OCI-LY7 (cell line): Measurements from ENCODE around the gene C1GALT1. TPM values are rescaled to one million over a fixed set of nuclear protein-coding genes. Genes with fewer than 3 reads are reported as not detected.

Source experiments
- BruUV-seq: library from RNA; stranded (reverse); fragments of 400-500 nt; replicated peaks from 2 replicates; lab custom pipeline; 2021; lab: Mats Ljungman, UMichigan
- CTCF ChIA-PET: fragments of 300-600 bp; sonication (Branson Sonifier 250); formaldehyde crosslinking; loops from one replicate; lab custom pipeline; 2022; ENCODE audit warnings: antibody characterized with exemption; ENCODE audit not compliant: unreplicated experiment; lab: Charles Lee
- POLR2A ChIA-PET: fragments of 300-600 bp; sonication (Branson Sonifier 250); formaldehyde crosslinking; loops from one replicate; lab custom pipeline; 2022; ENCODE audit warnings: antibody characterized with exemption; lab: Charles Lee
- DNase-seq: peaks from one replicate; pipeline ENCODE4 v3.0.0-alpha.2; 2015; ENCODE audit warnings: low spot score
- H2AFZ ChIP-seq: fragments of 200-600 bp; sonication (generic), shearing (Covaris generic); 2 replicates; pipeline ENCODE4 v1.6.1; 2014; ENCODE audit warnings: mild to moderate bottlenecking, antibody characterized with exemption, low read length, moderate library complexity
- H3K27ac ChIP-seq: fragments of 200-600 bp; sonication (generic); 2 replicates; pipeline ENCODE4 v1.5.1; 2014; ENCODE audit warnings: mixed run types, low read depth, mild to moderate bottlenecking, moderate library complexity, low read length, inconsistent platforms; ENCODE audit not compliant: poor library complexity, severe bottlenecking
- H3K36me3 ChIP-seq: fragments of 200-600 bp; sonication (generic); 2 replicates; pipeline ENCODE4 v1.6.1; 2014; ENCODE audit warnings: mild to moderate bottlenecking, antibody characterized with exemption, low read length, moderate library complexity, mixed read lengths; ENCODE audit not compliant: insufficient read depth
- H3K4me1 ChIP-seq: fragments of 200-600 bp; sonication (generic); 2 replicates; pipeline ENCODE4 v1.5.1; 2014; ENCODE audit warnings: mild to moderate bottlenecking, low read length; ENCODE audit not compliant: insufficient read depth, poor library complexity, severe bottlenecking
- H3K4me2 ChIP-seq: fragments of 200-600 bp; sonication (generic); 2 replicates; pipeline ENCODE4 v1.6.1; 2014; ENCODE audit warnings: mild to moderate bottlenecking, low read length
- H3K4me3 ChIP-seq: fragments of 200-600 bp; sonication (generic); 2 replicates; pipeline ENCODE4 v1.5.1; 2014; ENCODE audit warnings: mild to moderate bottlenecking, low read depth, low read length; ENCODE audit not compliant: poor library complexity, severe bottlenecking
- H3K79me2 ChIP-seq: fragments of 200-600 bp; sonication (generic); 2 replicates; pipeline ENCODE4 v1.6.1; 2016; ENCODE audit warnings: low read depth, mild to moderate bottlenecking, low read length, moderate library complexity, mixed read lengths; ENCODE audit not compliant: insufficient read depth
- H3K9me2 ChIP-seq: fragments of 200-600 bp; sonication (generic); 2 replicates; pipeline ENCODE4 v1.6.1; 2016; ENCODE audit warnings: mild to moderate bottlenecking, low read length, mixed read lengths; ENCODE audit not compliant: insufficient read depth
- H3K9me3 ChIP-seq: fragments of 200-600 bp; sonication (generic); 2 replicates; pipeline ENCODE4 v1.6.1; 2014; ENCODE audit warnings: mild to moderate bottlenecking, mixed run types, low read length, mixed read lengths
- H4K20me1 ChIP-seq: fragments of 200-600 bp; sonication (generic); 2 replicates; pipeline ENCODE4 v1.6.1; 2014; ENCODE audit warnings: mild to moderate bottlenecking, antibody characterized with exemption, low read length, moderate library complexity, mixed read lengths; ENCODE audit not compliant: insufficient read depth
- EZH2phosphoT487 ChIP-seq: fragments of 200-600 bp; sonication (generic); IDR thresholded peaks from 2 replicates; pipeline ENCODE4 v1.6.1; 2018; ENCODE audit warnings: low read depth, borderline replicate concordance, mild to moderate bottlenecking, mixed run types, antibody characterized with exemption, low read length, moderate library complexity, mixed read lengths
- intact Hi-C: fragments of 100-400 bp; cut with micrococcal nuclease; formaldehyde crosslinking; loops from one replicate; pipeline ENCODE4 v1.10.0; 2022; ENCODE audit not compliant: unreplicated experiment
- total RNA-seq, 2 experiments: library from RNA; depleted of rRNA in 1 of 2; stranded (reverse); fragments of >200 nt in 1 of 2; shearing (Covaris generic) in 1 of 2; gene quantifications; 2 replicates each; pipeline ENCODE4 v1.2.3, GENCODE V29; 2014 to 2022
- TF ChIP-seq, protein P1 (sequence below): fragments of 200-600 bp; sonication (generic); conservative IDR thresholded peaks from 2 replicates; pipeline ENCODE4 v1.5.1; 2014; ENCODE audit warnings: mild to moderate bottlenecking, antibody characterized with exemption, low read length, moderate library complexity, mixed read lengths

The C1GALT1 gene
- total RNA-seq, 2 experiments from 2014 or later: 18.9 to 31.6 TPM

- intact Hi-C loops: no loop called here
- H3K27ac ChIP-seq: no peak overlapping the region
- CTCF ChIA-PET: no interaction called here
Measured at GRCh38 chr7:7228967-7229366, 46.6 kb downstream of the C1GALT1 start.

DNA sequence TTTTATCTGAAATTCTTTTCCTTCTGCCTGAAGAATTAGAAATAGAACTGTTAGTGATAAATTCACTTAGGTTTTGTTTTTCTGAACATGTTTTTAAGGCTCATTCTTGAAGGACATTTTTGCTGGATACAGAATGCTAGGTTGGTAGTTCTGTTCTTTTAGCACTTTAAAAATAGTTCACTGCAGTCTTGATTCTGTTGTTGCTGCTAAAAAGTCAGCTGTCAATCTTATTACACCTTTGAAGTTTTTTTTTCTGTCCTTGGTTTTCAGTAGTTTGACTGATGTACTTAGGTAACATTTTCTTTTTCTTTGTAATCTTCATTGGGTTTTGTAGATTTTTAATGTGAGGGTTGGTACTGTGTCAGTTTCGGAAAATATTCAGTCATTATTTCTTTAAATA lies 48.7 kb downstream of the C1GALT1 start:
- no peak for DNase-seq
- BruUV-seq: no TSS peak
- intact Hi-C loops: no loop called here
- Histone ChIP-seq H3K9me3 (peaks cover 19% of the 10 kb centered on the region; the same call in 1 of the 2 replicates), H3K4me3 (no peak overlapping the region), H2AFZ (no peak overlapping the region), H4K20me1 (no peaks in the 10 kb centered on the region), H3K9me2 (no peaks in the 10 kb centered on the region), H3K79me2 (peaks cover 3% of the 10 kb centered on the region; the same call in 1 of the 2 replicates), H3K4me1 (no peaks in the 10 kb centered on the region), H3K4me2 (no peak overlapping the region), H3K27ac (no peak overlapping the region), H3K36me3 (peaks cover 19% of the 10 kb centered on the region)
- ChIA-PET POLR2A (interaction anchor here (0.7 to 1.1 kb wide), 4 partner anchors 12 to 429 kb away, joined by 3 to 4 read pairs (median 3); no protein-coding TSS in a partner anchor), CTCF (no interaction called here)
- TF ChIP-seq, protein P1, sequence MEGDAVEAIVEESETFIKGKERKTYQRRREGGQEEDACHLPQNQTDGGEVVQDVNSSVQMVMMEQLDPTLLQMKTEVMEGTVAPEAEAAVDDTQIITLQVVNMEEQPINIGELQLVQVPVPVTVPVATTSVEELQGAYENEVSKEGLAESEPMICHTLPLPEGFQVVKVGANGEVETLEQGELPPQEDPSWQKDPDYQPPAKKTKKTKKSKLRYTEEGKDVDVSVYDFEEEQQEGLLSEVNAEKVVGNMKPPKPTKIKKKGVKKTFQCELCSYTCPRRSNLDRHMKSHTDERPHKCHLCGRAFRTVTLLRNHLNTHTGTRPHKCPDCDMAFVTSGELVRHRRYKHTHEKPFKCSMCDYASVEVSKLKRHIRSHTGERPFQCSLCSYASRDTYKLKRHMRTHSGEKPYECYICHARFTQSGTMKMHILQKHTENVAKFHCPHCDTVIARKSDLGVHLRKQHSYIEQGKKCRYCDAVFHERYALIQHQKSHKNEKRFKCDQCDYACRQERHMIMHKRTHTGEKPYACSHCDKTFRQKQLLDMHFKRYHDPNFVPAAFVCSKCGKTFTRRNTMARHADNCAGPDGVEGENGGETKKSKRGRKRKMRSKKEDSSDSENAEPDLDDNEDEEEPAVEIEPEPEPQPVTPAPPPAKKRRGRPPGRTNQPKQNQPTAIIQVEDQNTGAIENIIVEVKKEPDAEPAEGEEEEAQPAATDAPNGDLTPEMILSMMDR: no peak
- TF ChIP-seq EZH2phosphoT487: no peak

More at GRCh38 chr7:7228967-7229366, 46.6 kb downstream of the C1GALT1 start:
- H3K36me3 ChIP-seq: peaks cover 11% of the 10 kb centered on the region; the same call in 1 of the 2 replicates
- TF ChIP-seq EZH2phosphoT487: no peak
- TF ChIP-seq, protein P1: no peak
- H2AFZ ChIP-seq: no peak overlapping the region
- H3K4me2 ChIP-seq: no peak overlapping the region
- BruUV-seq: no TSS peak
- no peaks in the 10 kb centered on the region for H3K4me1 ChIP-seq
- peaks cover 19% of the 10 kb centered on the region; the same call in 1 of the 2 replicates for H3K9me3 ChIP-seq
- POLR2A ChIA-PET: no interaction called here
- DNase-seq: no peak
- peaks cover 10% of the 10 kb centered on the region; the same call in 1 of the 2 replicates for H3K79me2 ChIP-seq
- H4K20me1 ChIP-seq: no peaks in the 10 kb centered on the region
- H3K4me3 ChIP-seq: no peak overlapping the region
- no peaks in the 10 kb centered on the region for H3K9me2 ChIP-seq

GRCh38 chr7:7231865-7232264 lies 49.5 kb downstream of the C1GALT1 start:
- Histone ChIP-seq H3K79me2 (peaks cover 3% of the 10 kb centered on the region; the same call in 1 of the 2 replicates), H4K20me1 (no peaks in the 10 kb centered on the region), H3K27ac (no peak overlapping the region), H3K36me3 (peaks cover 22% of the 10 kb centered on the region), H3K4me1 (no peaks in the 10 kb centered on the region), H3K4me2 (no peak overlapping the region), H3K4me3 (no peak overlapping the region), H3K9me2 (no peaks in the 10 kb centered on the region), H3K9me3 (peaks cover 19% of the 10 kb centered on the region; the same call in 1 of the 2 replicates), H2AFZ (no peak overlapping the region)
- intact Hi-C loops: no loop called here
- CTCF ChIA-PET: no interaction called here
- TF ChIP-seq EZH2phosphoT487: no peak
- TF ChIP-seq, protein P1: no peak
- no TSS peak for BruUV-seq
- POLR2A ChIA-PET: interaction anchor here (0.9 kb wide), 1 partner anchor 27 kb away, joined by 3 read pairs; no protein-coding TSS in a partner anchor
- no peak for DNase-seq
